SKM-1 treated with dmso at 0.1 percent for 144 hours (cell line): ENCODE results near the gene CNTNAP4.

ENCODE experiments used
- DNase-seq: peaks from one replicate; lab custom pipeline; 2025; ENCODE audit not compliant: unreplicated experiment; lab: John Stamatoyannopoulos, UW

CNTNAP4 gene

GRCh38 chr16:76484020-76484419 lies 206.8 kb downstream of the CNTNAP4 start:
- no peak for DNase-seq

- DNase-seq: no peak
These were observed 209.5 kb downstream of the CNTNAP4 start for GRCh38 chr16:76486740-76487139.

- no peak for DNase-seq
These were observed 210.3 kb downstream of the CNTNAP4 start for GRCh38 chr16:76487411-76488064.

- DNase-seq: no peak
These were observed 210.8 kb downstream of the CNTNAP4 start for GRCh38 chr16:76488065-76488417.

- DNase-seq: no peak
These were observed 212.9 kb downstream of the CNTNAP4 start for GRCh38 chr16:76490036-76490639.

GRCh38 chr16:76500006-76500405 lies 222.8 kb downstream of the CNTNAP4 start:
- no peak for DNase-seq

GRCh38 chr16:76502063-76502462 lies 224.9 kb downstream of the CNTNAP4 start:
- no peak for DNase-seq

- no peak for DNase-seq
These were observed 225.4 kb downstream of the CNTNAP4 start for GRCh38 chr16:76502555-76502954.

- DNase-seq: no peak
These were observed 225.9 kb downstream of the CNTNAP4 start for GRCh38 chr16:76503091-76503490.

GRCh38 chr16:76511203-76511602 lies 234.0 kb downstream of the CNTNAP4 start:
- DNase-seq: no peak

GRCh38 chr16:76518781-76519180 lies 241.6 kb downstream of the CNTNAP4 start:
- DNase-seq: no peak

- DNase-seq: no peak
These were observed 247.2 kb downstream of the CNTNAP4 start for GRCh38 chr16:76524356-76524755.

- DNase-seq: no peak
These were observed 247.6 kb downstream of the CNTNAP4 start for GRCh38 chr16:76524769-76525168.

GRCh38 chr16:76527244-76527643 lies 250.0 kb downstream of the CNTNAP4 start:
- no peak for DNase-seq

- DNase-seq: no peak
These were observed 251.9 kb downstream of the CNTNAP4 start for GRCh38 chr16:76529120-76529519.

- DNase-seq: no peak
These were observed 254.0 kb downstream of the CNTNAP4 start for GRCh38 chr16:76531236-76531635.

GRCh38 chr16:76532188-76532973 lies 255.2 kb downstream of the CNTNAP4 start:
- DNase-seq: no peak

- DNase-seq: no peak
These were observed 262.4 kb downstream of the CNTNAP4 start for GRCh38 chr16:76539609-76540008.

- no peak for DNase-seq
These were observed 263.9 kb downstream of the CNTNAP4 start for GRCh38 chr16:76541070-76541469.

GRCh38 chr16:76565542-76565941 lies 288.3 kb downstream of the CNTNAP4 start:
- DNase-seq: no peak

- no peak for DNase-seq
These were observed 294.6 kb downstream of the CNTNAP4 start for GRCh38 chr16:76571755-76572154.

GRCh38 chr16:76573281-76573680 lies 296.1 kb downstream of the CNTNAP4 start:
- no peak for DNase-seq
